SH-SY5Y (cell line): ENCODE data around the gene ELMO1.

Experiments
- GATA2 ChIP-seq: IDR thresholded peaks from 2 replicates; pipeline ENCODE4 v1.6.1; 2011; ENCODE audit warnings: mild to moderate bottlenecking, low read depth, low read length
- GATA3 ChIP-seq: IDR thresholded peaks from 2 replicates; pipeline ENCODE4 v1.6.1; 2011; ENCODE audit warnings: low read depth, mild to moderate bottlenecking, low read length, moderate library complexity

- TF ChIP-seq GATA2 (no peak), GATA3 (no peak)
These were observed 137.3 kb downstream of the ELMO1 start for GRCh38 chr7:37311355-37311754.
